ENCODE measurements around the gene TPX2.

TPX2 gene

GRCh38 chr20:31705598-31706597, 33.2 kb upstream of the TPX2 start:
- no peak for DNase-seq (ENCODE audit: low read depth)

GRCh38 chr20:31706607-31707257, 32.4 kb upstream of the TPX2 start:
- DNase-seq (ENCODE audit: low read depth), result no peak

- DNase-seq (ENCODE audit: low read depth), result no peak
Observed at GRCh38 chr20:31707258-31707615, 31.9 kb upstream of the TPX2 start.

GRCh38 chr20:31707994-31708735, 30.9 kb upstream of the TPX2 start:
- DNase-seq (ENCODE audit: low read depth), result no peak

GRCh38 chr20:31708736-31709534, 30.2 kb upstream of the TPX2 start:
- DNase-seq (ENCODE audit: low read depth), result no peak

GRCh38 chr20:31709939-31710338, 29.2 kb upstream of the TPX2 start:
- no peak for DNase-seq (ENCODE audit: low read depth)

- no peak for DNase-seq (ENCODE audit: low read depth)
Observed at GRCh38 chr20:31710423-31711108, 28.5 kb upstream of the TPX2 start.

- DNase-seq (ENCODE audit: low read depth), result no peak
Observed at GRCh38 chr20:31711179-31712111, 27.6 kb upstream of the TPX2 start.

- no peak for DNase-seq (ENCODE audit: low read depth)
Observed at GRCh38 chr20:31712112-31712553, 27.0 kb upstream of the TPX2 start.

GRCh38 chr20:31712564-31713311, 26.4 kb upstream of the TPX2 start:
- DNase-seq (ENCODE audit: low read depth), result peak; percentile 90

- peak; percentile 94 for DNase-seq (ENCODE audit: low read depth)
Observed at GRCh38 chr20:31713312-31714273, 25.5 kb upstream of the TPX2 start.

GRCh38 chr20:31715766-31716165, 23.3 kb upstream of the TPX2 start:
- no peak for DNase-seq (ENCODE audit: low read depth)

- no peak for DNase-seq (ENCODE audit: low read depth)
Observed at GRCh38 chr20:31716351-31716750, 22.7 kb upstream of the TPX2 start.

GRCh38 chr20:31716818-31717477, 22.1 kb upstream of the TPX2 start:
- DNase-seq (ENCODE audit: low read depth), result no peak

GRCh38 chr20:31717478-31718201, 21.4 kb upstream of the TPX2 start:
- DNase-seq (ENCODE audit: low read depth), result no peak

GRCh38 chr20:31718952-31719643, 20.0 kb upstream of the TPX2 start:
- no peak for DNase-seq (ENCODE audit: low read depth)
